ENCODE measurements around the gene SPEG.
A peak's percentile ranks its signal among the peaks of the same experiment; 100 is the strongest.

SPEG gene

GRCh38 chr2:219517954-219518778 lies 83.5 kb downstream of the SPEG start:
- DNase-seq = no peak

DNA sequence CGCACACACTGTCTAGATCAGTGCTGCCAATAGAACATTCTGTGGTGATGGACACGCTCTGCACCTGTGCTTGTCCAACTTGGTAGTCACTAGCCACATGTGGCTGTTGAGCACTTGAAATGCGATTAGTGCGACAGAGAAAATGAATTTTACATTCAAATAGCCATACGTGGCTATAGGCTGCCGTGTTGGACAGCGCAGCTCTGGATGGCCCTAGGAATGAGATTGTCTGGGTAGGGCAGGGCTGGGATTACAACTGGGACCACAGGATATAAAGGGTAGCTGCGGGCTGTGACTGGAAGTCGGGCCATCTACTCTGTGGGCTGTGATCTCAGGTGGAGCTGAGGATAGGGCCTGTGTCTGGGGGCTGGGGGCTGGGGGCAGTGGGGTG lies 84.9 kb downstream of the SPEG start:
- DNase-seq = no peak

DNA sequence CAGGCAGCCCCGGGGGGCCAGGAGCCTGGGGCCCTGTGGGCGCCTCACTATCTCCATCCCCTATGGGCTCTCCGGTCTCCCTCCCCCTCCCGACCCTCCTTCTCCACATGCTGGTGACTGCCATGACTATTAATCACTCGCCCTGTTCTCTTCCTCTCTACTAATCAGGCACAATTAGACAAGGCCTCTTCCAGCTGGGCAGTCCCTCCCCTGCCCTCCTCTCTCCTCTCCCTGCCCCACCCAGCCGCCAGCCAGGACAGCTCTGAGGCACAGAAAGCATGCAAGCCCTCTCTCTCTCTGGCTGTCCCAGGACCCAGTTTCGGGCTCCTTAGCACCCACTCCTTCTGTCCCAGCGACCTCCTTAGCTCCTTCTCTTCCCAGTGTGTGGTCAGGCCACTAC lies 85.4 kb downstream of the SPEG start:
- no peak for DNase-seq

- DNase-seq = no peak
Observed at GRCh38 chr2:219521066-219521880, 86.6 kb downstream of the SPEG start.

DNA sequence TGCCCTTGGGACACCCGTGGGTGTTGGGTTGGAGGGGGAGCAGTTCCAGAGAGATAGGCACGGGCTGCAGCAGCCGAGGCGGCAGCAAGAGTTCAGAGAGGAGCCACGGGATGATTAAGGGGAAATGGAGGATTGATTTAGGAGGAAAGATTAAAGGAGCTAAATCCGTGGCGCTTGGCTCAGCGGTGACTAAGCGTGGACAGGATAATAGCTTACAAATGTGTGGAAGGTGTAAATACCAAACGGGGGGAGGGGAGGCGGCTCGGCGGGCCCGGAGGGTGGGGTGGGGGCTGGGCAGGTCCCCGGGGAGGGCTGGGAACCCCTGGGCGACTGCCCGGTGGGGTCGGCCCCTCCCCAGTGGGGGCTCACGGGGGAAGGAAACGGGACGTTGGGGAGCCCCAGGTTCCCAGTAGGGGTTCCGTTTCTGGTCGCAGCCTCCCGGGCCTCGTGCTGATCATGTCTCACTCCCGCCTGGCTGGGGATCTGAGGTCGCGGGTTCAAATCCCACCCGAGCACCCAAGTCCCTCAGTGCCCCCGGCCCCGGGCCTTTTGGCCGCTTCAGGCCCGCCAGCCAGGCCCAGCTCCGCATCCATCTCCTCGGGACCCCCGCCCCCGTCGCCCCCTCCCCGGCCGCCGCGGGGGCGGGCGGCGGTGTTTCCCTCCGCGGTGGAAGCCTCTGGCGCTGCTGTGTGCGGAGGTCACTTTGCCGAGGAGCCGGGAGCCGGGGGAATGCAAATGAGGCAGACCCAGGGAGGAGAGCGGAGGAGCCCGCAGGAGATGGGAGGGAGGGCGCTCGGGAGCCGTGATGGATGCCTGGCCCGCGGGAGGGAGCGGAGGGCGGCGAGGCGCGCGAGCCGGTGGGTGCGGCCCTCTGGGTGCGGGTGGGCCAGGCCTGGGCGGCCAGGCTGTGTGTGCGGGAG lies 87.7 kb downstream of the SPEG start:
- DNase-seq = no peak

DNA sequence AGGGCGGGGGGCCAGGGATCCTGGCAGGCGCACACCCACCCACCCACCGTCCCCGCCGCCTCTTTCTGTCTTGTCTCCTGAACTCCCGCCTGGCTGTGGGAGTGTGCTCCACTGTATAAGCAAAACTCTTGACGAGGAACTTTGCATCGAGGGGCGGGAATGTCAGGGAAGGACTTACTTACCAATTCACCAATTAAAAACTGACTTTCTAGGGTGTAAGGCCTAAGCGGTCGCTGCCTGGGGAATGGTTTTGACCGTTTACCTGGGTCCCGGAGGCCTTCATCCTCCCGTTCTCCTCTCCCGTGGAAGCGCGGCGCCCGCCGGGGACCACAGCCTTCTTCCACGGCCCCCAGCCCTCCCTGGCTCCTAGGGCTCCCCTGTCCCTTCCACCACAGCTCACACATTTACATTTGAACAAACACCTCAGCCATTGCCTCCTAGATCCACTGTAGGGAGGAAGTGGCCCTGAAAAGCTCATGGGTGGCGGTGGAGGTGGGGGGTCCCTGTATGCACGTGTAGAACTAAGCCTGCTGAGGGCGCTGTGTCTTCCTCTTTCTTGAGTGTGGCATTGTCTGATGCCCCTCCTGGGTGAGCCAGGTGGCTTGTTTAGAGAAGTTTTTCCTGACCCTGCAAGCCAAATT lies 88.5 kb downstream of the SPEG start:
- no peak for DNase-seq

- no peak for DNase-seq
Observed at GRCh38 chr2:219524817-219525216, 90.2 kb downstream of the SPEG start.

- DNase-seq = no peak
Observed at GRCh38 chr2:219525533-219526232, 91.0 kb downstream of the SPEG start.

DNA sequence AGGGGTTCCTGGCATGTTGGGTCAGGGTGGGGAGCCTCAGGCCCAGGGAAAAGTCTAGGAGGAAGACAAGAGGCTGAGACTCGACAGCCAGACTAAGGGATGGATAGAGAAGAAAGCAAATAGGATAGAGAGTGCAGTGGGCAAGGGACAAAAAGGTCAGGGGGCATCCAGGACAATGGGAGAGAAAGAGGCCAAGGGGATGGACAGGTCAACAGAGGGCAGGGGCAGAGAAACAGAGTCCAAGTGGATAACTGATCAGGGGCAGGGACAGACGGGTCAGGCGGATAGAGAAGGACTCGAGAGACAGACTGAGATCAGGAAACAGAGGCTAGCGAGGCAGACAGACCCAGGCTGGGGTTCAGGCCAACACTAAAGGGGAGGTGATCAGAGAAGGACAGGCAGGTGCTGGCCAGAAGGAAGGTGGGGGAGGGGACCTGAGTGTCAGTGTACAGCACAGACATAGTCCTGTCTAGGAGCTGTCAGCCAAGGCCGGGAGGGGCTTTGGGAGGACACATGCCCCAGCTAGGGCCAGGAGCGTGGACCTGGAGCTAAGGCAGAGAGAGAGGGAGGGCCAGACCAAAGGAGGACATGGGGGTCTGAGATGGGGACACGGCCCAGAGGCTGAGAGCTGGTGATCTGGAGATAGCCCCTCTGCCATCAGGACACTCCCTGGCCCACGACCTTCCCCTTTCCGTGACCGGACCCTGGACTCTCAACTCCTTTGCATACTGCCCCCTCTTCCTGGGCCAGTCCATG lies 91.9 kb downstream of the SPEG start:
- DNase-seq = no peak

GRCh38 chr2:219527076-219527394 lies 92.4 kb downstream of the SPEG start:
- DNase-seq = no peak

DNA sequence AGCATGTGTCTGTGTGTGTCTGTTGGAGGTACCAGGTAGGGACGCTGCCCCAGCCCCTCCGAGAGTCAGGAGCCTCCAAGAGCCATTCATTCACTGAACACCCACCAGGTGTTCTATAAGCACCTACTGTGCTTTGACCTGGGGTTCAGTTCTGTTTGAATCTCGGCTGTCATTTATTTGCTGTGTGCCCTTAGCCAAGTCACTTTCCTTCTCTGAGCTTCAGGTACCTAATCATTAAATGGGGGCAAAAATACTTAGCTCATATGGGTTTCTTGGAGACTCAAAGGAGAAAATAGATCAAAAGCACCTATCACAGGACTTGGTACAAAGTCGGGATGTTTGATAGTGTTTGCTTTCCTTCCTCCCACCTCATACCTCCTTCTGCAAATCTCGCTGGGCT lies 92.8 kb downstream of the SPEG start:
- no peak for DNase-seq

DNA sequence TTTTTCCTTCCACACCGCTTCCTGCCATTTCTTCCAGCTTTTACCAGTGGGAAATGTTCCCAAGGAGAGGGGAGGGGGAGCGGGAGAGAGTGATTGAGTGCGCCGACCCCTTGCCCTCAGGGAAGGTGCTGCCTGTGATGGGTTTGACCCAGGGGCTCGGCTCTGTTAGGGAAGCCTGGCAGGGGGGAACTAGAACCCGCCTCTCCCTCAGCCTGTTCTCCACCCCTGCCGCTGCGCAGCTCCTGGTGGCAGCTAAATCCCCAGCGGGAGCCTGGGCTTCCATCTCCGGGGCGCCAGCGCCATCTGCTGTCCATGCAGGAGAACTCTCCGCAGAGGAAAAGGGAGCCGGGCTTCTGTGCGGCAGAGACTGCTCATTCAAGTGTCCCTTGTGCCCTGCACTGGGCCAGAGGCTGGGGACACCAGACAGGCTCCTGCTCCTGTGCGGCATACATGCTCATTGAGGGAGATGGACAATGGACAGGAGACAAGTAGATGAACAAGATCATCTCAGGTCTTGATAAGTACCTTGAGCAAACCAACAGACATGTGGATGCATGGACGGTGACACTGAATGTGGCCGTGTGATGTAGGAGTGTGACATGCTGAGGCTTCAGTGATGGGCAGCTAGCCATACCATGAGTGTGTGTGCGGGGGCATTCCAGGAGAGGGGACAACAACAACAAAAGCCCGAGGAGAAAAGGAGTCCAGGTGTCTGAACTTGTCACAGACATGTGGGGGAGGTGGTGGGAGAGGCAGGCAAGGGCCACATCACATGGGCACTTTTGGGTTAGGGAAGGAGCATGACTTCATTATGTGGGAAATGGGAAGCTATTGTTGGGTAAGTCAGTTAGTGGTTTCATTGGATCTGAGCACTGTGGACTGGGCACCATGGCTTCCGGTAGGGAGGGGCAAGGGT lies 95.7 kb downstream of the SPEG start:
- DNase-seq = peak; percentile 91

GRCh38 chr2:219531639-219532377 lies 97.2 kb downstream of the SPEG start:
- no peak for DNase-seq

DNA sequence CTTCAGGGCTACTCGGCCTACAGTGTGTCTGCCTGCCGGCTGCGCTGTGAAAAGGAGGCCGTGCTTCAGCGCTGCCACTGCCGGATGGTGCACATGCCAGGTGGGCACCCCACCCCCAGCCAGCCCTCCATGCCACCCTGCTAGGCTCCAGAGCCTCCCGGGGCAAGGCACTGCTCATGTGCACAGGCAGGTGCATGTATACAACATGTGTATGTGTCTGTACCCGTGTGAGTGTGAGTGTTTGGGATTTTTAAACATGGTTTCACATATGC lies 97.7 kb downstream of the SPEG start:
- no peak for DNase-seq

DNA sequence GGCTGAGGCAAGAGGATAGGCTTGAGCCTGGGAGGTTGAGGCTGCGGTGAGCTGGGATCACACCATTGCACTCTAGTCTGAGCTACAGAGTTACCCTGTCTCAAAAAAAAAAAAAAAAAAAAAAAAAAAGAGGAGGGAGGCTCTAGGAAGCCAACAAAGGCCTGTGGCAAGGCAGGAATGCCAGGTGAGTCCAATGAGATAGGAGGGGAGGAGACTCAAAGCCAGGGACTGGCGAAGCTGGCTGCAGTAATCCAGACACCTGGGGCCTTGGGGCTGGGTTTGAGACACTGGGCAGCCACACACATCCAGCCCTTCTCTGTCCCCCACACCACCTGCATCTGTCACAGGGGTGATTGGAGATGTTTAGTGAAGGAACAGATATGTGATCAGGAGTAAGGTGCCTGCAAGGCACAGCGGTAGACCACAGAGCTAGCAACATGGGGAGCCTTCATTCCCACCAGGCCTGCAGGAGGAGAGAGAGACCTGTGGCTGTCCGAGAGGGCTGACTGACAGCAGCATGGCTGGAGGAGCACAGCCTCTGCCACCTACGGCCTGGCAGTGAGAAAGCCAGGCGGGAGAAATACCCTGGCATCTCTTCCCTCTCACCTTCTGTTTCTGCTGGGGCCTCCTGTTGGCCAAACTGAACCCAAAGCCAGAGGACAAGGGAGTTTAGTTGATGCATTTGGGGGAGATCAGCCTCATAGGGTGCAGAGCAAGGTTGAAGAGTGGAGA lies 99.5 kb downstream of the SPEG start:
- no peak for DNase-seq

DNA sequence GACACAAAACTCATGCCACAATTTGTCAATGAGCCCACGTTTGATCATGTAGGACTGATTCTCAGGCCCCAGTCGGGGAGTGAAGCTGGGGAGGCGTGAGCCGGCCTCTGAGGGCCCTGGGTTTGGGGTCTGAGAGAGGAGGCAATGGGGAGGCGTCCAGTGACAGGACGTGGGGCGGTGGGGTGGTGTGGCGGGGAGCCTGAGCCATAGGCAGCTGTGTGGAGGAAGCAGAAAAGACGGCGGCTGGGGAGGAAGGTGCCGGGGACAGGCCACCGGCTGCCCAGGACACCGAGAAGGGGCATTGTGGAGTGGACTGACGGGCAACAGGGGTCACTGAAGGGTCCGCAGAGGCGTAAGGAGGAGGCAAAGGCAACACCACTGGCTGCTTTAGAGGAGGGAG lies 101.8 kb downstream of the SPEG start:
- no peak for DNase-seq

DNA sequence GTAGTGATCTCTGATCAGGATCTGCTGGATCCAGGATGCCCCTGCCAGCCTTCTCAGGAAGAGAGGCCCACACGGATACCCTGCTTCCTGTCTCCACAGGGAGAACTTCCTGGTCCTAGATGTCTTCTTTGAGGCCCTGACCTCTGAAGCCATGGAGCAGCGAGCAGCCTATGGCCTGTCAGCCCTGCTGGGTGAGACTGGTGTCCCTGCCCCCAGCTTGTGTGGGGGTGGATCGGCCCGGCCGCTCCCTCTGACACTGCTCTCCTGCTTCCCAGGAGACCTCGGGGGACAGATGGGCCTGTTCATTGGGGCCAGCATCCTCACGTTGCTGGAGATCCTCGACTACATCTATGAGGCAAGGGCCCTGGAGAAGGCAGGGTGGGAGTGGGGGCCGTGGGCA lies 102.3 kb downstream of the SPEG start:
- no peak for DNase-seq

- DNase-seq = no peak
Observed at GRCh38 chr2:219537657-219538488, 103.2 kb downstream of the SPEG start.
